Activated CD4-positive, alpha-beta T cell treated with anti-CD3 and anti-CD28 coated beads for 4 hours (primary cell): ENCODE results near the gene POLQ.
A peak's percentile ranks its signal among the peaks of the same experiment; 100 is the strongest.
"Not testable (repeated sequence)": the region's sequence is repeated elsewhere in the genome, so short reads cannot be mapped to it uniquely, and the experiment has no call there.

ENCODE experiments used
- DNase-seq, 2 donors: peaks; one replicate each; pipeline ENCODE4 v3.0.0-alpha.2; 2020

POLQ gene

GRCh38 chr3:121505256-121505655 is 40.5 kb downstream of the POLQ start:
- DNase-seq = no peak

DNA sequence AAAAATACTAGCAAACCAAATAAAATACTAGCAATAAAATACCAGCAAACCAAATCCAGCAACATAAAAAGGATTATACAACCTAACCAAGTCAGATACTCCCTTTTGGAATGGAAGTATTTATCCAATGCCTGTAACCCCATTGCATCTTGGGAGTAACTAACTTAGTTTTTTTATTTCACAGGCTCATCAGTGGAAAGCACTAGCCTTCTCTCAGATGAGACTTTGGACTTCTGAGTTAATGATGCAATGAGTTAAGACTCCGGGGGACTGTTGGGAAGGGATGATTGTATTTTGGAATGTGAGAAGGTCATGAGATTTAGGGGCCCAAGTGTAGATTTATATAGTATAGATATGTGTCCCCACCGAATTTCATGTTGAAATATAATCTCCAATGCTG is 41.2 kb downstream of the POLQ start:
- no peak for DNase-seq

DNA sequence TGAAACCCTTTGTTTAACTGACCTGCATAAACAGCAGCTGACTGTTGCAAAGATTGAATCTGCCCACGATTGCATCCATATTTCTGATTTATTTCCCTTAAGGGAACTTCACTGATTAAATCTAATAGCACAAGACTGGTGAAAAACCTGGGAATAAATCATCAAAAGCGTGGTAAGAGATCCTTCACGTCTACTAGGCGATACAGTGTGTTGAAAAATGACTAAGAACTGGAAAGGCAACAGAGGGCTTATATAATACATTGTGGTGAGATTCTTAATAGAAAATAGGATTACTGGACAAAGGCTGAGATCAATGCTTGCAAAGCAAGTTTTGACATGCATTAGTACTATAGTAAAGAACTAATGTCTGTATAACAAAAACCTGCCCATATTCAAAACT is 49.0 kb downstream of the POLQ start:
- no peak for DNase-seq

DNA sequence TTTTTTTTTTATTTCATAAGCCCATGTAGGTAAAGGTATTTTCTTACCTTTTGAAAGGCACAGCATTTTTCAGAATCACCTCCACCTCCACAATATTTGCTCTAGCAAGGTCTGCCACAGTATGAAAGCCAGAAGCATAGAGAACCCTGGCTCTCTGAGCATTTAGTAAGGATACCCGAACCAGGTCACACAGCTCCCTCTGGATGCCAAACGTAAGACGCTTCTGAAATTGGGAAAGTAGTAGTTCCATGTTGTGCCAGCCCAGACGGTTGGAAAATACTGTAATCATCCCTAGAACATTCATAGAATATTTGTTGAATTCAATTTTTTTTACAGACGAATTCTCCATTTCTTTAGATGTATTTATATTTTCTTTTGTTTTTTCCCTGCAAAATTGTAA is 52.4 kb downstream of the POLQ start:
- DNase-seq = no peak

- DNase-seq = no peak
Observed at GRCh38 chr3:121491683-121492320, 54.0 kb downstream of the POLQ start.

DNA sequence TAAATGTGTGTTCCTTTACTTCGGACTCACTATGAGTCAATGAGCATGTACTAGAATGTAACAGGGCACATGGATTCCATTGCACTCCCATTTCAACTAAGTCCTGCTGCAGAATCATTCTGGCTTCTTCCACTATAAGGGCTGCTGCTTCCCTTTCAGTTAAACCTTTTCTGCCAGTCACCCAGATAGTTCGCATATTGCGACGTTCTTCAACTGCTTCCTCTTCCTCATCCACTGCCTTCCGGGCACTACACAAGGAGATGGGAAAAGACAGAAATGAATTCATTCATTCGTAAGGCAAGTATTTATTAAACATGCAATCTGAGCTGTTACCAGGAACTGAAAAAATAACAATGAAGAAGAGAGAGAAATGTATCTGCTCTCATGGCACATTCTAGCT is 55.6 kb downstream of the POLQ start:
- no peak for DNase-seq

GRCh38 chr3:121488628-121489027 is 57.2 kb downstream of the POLQ start:
- DNase-seq = no peak

DNA sequence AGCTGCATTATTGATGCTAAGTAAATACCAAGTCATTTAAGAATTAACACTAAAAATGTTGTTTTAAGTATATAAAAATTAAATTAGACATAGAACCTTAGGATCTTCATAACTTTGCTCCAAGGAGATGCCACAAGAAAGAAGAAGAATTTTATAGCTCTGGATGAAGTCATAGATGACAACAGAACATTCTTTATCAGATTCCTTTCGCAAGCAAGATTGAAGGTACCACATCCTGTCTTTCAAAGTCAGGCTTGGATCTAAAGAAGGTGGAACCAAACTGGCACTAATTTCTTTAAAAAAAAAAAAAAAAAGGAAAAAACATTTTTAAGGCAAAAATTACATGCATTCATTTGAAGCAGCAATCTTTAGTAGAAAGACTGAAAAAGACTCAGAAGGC is 62.5 kb downstream of the POLQ start:
- no peak for DNase-seq

DNA sequence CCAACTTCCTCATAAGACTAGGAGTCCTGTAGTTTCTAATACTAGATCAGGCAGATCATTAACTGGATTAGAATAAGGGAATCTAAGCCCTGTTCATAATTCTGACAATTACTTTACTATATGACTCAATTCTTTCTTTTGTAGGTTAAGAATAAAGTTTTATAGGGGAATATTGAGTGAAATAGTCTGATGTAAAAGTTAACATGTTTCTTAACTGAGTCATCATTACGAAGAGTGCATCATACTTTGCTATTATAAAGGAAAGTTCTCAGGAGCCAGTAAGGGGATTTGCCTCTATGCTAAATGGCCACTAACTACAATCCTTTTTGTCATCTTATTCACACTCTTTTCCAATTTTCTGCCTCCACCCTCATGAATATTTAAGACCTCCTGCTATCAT is 63.1 kb downstream of the POLQ start:
- DNase-seq = no peak

DNA sequence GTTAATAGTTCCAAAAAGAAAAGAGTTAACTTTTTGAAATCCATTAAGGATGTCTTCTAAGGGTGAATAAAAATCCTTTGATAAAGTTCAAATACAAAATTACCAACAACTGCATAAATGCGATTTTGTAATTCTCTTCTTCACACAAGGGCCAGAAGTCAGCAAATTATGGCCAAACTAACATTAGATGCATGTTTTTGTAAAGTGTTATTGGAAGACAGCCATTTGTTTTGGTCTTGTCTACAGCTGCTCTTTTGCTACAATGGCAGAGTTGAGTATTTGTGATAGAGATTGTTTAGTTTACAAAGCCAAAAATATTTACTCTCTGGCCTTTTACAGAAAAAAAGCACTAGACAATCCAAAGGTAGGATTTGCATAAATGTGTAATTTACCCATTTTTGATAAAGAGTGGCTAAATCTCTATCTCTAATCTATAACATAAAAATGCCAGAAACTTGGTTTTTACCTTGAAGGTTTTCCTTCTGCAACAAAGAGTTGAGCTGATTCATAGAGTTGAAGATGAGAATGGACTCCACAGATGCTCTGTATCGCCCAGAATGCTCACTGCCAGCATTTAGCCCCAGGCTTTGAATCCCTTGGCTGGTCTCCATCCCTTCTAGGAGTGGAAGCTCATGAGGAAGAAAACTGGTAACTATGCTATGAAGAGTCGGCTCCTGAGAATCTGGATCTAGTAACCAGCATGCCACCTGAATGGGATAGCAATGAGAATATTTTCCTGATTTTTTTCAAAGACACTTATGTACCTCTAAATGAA is 64.5 kb downstream of the POLQ start:
- no peak for DNase-seq

DNA sequence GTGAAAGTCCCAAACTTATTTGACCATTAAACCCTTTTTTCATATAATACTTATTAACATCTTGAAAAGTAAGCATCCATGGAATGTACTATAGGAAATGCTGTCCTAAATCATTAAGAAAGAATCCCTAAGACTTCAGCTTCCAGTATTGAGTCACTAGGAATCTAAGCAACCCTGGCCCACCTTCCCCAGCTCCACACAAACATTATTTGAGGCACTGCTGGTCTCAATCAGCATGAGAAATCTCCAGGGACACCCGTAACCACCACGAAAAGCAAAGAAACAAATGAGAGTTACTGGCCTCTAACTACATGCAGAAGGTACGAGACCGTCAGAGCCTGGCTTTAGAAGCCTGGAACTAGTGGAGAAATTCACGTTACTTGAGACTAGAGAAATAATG is 68.2 kb downstream of the POLQ start:
- DNase-seq = no peak

GRCh38 chr3:121473001-121473400 is 72.8 kb downstream of the POLQ start:
- no peak for DNase-seq

DNA sequence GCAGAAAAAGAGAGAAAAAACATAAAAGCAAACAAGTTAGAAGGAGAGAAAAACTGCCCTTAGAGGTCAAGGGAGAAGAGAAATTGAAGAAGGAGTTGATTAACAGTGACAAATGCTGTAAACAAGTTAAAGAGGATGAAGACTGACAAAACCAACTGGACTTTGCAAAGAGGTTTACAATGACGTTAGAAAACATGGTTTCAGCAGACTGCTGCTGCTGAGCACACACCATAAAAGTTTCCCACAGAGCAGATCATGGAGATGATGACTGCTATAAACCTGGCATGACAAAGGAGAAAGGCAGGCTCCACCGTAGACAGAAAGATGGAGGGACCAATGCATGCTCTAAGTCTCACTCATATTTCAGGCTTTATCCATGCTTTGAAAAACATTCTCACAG is 78.7 kb downstream of the POLQ start:
- no peak for DNase-seq

DNA sequence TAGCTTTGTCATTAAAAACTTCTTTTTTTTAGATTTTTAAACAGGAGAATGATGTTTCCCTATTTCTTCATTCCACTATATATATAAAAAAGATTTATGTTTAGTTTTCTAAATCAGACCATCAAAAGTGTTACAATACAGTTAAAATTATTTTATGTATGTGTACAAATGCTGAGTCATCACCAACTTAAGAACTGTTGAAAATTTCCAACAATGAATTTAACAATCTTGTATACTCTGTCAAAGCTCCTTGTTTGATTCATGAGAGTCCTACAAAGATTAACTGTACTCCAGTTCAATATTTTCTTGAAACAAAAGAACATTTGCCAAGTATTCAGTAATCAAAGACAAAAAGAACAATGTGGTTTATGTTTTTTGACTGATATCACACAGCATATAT is 82.0 kb downstream of the POLQ start:
- DNase-seq = no peak

DNA sequence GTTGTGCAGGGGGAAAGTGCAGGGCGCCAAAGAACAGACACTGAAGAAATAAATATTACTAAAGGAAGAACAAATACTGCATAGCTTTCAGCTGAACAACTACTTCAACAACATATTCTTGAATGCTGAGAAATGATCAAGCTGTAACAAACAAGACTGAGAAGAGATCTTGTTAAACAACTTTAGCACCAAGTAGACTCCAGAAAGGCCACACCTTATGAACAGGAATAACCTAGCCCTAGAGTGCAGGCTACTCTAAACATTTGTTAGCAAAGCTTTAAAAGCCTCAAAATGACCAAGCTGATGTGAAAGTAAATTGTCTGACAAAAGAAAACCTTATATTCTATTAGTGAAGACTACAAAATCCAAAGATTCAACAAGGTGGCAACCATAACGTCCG is 83.2 kb downstream of the POLQ start:
- DNase-seq = no peak

DNA sequence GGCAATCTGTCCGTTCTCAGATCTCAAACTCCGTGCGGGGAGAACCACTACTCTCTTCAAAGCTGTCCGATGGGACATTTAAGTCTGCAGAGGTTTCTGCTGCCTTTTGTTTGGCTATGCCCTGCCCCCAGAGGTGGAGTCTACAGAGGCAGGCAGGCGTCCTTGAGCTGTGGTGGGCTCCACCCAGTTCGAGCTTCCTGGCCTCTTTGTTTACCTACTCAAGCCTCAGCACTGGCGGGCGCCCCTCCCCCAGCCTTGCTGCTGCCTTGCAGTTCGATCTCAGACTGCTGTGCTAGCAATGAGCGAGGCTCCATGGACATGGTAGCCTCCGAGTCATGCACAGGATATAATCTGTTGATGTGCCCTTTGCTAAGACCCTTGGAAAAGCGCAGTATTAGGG is 94.0 kb downstream of the POLQ start:
- DNase-seq = not testable (repeated sequence)

GRCh38 chr3:121443456-121443855 is 102.3 kb downstream of the POLQ start:
- DNase-seq = no peak

DNA sequence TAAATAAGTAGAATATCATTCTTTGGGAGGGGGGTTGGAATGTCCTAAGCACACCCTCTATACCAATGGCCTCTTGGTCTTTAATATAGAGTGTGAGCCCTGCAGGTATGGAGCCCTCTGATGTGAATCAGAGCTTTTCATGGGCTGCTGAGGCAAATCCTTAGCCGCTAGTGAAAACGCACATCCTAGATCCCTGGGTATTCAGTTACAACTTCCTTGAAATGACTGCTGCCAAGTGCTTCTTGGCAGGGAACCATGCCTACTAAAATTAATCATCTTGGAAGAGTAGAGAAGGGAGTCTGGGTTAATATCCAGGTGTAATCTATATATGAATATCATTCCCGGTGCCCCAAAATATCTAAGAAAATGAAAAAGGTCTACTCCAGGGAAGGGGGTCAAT is 109.1 kb downstream of the POLQ start:
- no peak for DNase-seq

DNA sequence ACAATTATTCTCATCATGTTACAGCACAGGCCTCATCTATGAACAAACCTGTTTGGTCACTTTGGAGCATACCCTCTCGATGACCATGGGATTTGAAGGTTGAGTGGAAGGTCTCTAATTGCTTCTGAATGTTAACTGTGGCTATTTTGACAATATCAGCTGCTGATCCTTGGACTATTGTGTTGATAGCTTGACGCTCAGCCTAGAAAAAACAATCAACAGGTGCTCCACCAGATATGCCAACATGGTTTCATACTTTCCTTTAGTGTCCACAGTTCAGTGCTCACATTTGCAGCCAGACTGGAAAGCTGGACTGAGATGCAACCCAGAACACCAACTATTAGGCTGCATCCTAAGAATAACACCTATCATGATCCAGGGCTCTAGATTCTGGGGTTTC is 109.7 kb downstream of the POLQ start:
- DNase-seq = no peak

GRCh38 chr3:121431726-121432517 is 113.9 kb downstream of the POLQ start:
- peak; percentile 48 to 51 for DNase-seq

- DNase-seq = no peak
Observed at GRCh38 chr3:121430664-121431215, 115.0 kb downstream of the POLQ start.

- no peak for DNase-seq
Observed at GRCh38 chr3:121424549-121424948, 121.2 kb downstream of the POLQ start.

DNA sequence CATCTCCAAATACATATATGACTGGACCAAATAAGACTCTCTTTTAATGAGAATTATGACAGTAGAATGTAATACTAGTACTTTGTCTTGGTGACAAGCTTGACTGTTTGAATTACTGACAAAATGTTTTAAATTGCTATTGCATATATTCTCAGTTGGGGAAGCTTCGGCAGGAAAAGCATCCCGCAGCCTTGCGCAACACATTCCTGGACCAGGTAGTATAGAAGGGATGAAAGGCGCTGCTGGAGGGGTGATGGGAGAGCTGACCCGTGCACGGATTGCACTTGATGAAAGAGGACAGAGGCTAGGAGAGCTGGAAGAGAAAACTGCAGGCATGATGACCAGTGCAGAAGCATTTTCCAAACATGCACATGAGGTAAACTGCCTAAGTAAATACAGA is 127.6 kb downstream of the POLQ start:
- no peak for DNase-seq

- DNase-seq = no peak
Observed at GRCh38 chr3:121414924-121415323, 130.9 kb downstream of the POLQ start.
